Measurements from ENCODE around the gene SLC37A2. TPM values are rescaled to one million over a fixed set of nuclear protein-coding genes. Genes with fewer than 3 reads are reported as not detected.
A peak's percentile ranks its signal among the peaks of the same experiment; 100 is the strongest.

Gene SLC37A2
- total and polyA plus RNA-seq, 2 of the 13 experiments (the other 11 are each of a cell fraction or from before 2014, with no cell fraction given) = 4.6 to 7.1 TPM

- no peak for TF ChIP-seq ZXDC (CRISPR knock-in tag; IDR thresholded peaks at IDR 0.05)
- TF ChIP-seq TBL1XR1 (IDR thresholded peaks at IDR 0.05; ENCODE audit: borderline replicate concordance, low read length, partially characterized antibody) = no peak
- TF ChIP-seq FLYWCH1 (CRISPR knock-in tag; IDR thresholded peaks at IDR 0.05) = no peak
- no peak for TF ChIP-seq HHEX (CRISPR knock-in tag; IDR thresholded peaks at IDR 0.05)
- no peak for TF ChIP-seq ZNF503 (CRISPR knock-in tag; IDR thresholded peaks at IDR 0.05)
- no peak for TF ChIP-seq WIZ (CRISPR knock-in tag; IDR thresholded peaks at IDR 0.05)
- TF ChIP-seq ARID2 (CRISPR knock-in tag; IDR thresholded peaks at IDR 0.05; ENCODE audit: borderline replicate concordance) = no peak
- 0 out of 2 replicates have a peak, but pooled peaks have one; percentile 17 for TF ChIP-seq SP2 (CRISPR knock-in tag; IDR thresholded peaks at IDR 0.05)
- TF ChIP-seq ZNF780A (CRISPR knock-in tag; IDR thresholded peaks at IDR 0.05) = no peak
- TF ChIP-seq ZNF687 (CRISPR knock-in tag; IDR thresholded peaks at IDR 0.05) = peak; percentile 58
- TF ChIP-seq RXRB (CRISPR knock-in tag; IDR thresholded peaks at IDR 0.05; ENCODE audit: borderline replicate concordance) = peak; percentile 72; the same call in 1 of the 2 replicates
- TF ChIP-seq SMYD3 (CRISPR knock-in tag; IDR thresholded peaks at IDR 0.05) = peak; percentile 61; the same call in 1 of the 2 replicates
- TF ChIP-seq CSRNP2 (CRISPR knock-in tag; conservative IDR thresholded peaks at IDR 0.05; ENCODE audit: low read depth) = no peak
- TF ChIP-seq TFE3 (CRISPR knock-in tag; IDR thresholded peaks at IDR 0.05) = peak; percentile 69; the same call in 1 of the 2 replicates
- TF ChIP-seq PHF5A (CRISPR knock-in tag; IDR thresholded peaks at IDR 0.05; ENCODE audit: low read depth, unreplicated experiment) = no peak
- no peak for TF ChIP-seq HNRNPL (IDR thresholded peaks at IDR 0.05; ENCODE audit: low read depth, low read length)
- no peak for TF ChIP-seq LCORL (IDR thresholded peaks at IDR 0.05)
- TF ChIP-seq LCORL (CRISPR knock-in tag; IDR thresholded peaks at IDR 0.05) = peak; percentile 78; the same call in 1 of the 2 replicates
Measured at GRCh38 chr11:125070699-125071254, 7.7 kb downstream of the SLC37A2 start (continued).
